Chondrocyte (in vitro differentiated cells): ENCODE results near the gene TIPARP. TPM values are rescaled to one million over a fixed set of nuclear protein-coding genes. Genes with fewer than 3 reads are reported as not detected.

ENCODE experiments used
- DNase-seq: peaks from one replicate; pipeline ENCODE4 v3.0.0; 2021; ENCODE audit warnings: mixed read lengths, low spot score
- H3K27ac Mint-ChIP-seq: one replicate; pipeline ENCODE4 v1.8.0; 2021; ENCODE audit warnings: mild to moderate bottlenecking, moderate library complexity, mixed read lengths; ENCODE audit not compliant: unreplicated experiment
- H3K27me3 Mint-ChIP-seq: 2 replicates; pipeline ENCODE4 v1.8.0; 2021; ENCODE audit warnings: low read depth, mixed read lengths
- H3K36me3 Mint-ChIP-seq: 2 replicates; pipeline ENCODE4 v1.8.0; 2021; ENCODE audit warnings: low read depth, mixed read lengths
- H3K4me1 Mint-ChIP-seq: 2 replicates; pipeline ENCODE4 v1.8.0; 2021; ENCODE audit warnings: low read depth, mild to moderate bottlenecking, mixed read lengths
- H3K4me3 Mint-ChIP-seq: one replicate; pipeline ENCODE4 v1.8.0; 2021; ENCODE audit warnings: mild to moderate bottlenecking, moderate library complexity, mixed read lengths; ENCODE audit not compliant: unreplicated experiment
- H3K9me3 Mint-ChIP-seq: 2 replicates; pipeline ENCODE4 v1.8.0; 2021; ENCODE audit warnings: low read depth, mixed read lengths
- CTCF ChIP-seq: fragments of 200-600 bp; sonication (generic); IDR thresholded peaks from 2 replicates; pipeline ENCODE4 v1.5.0; 2021; ENCODE audit warnings: antibody characterized with exemption, mild to moderate bottlenecking, moderate library complexity
- total RNA-seq: library from RNA; stranded (reverse); gene quantifications from 3 replicates; pipeline ENCODE4 v1.2.1, GENCODE V29; 2021

TIPARP gene
- total RNA-seq, 1 donor from 2014 or later = 65.3 TPM

- DNase-seq = no peak
- peaks cover 12% of the 10 kb centered on the region for H3K4me1 Mint-ChIP-seq
- H3K27me3 Mint-ChIP-seq = no peaks in the 10 kb centered on the region
- no peak for TF ChIP-seq CTCF
- H3K9me3 Mint-ChIP-seq = no peaks in the 10 kb centered on the region
- no peak overlapping the region for H3K4me3 Mint-ChIP-seq
- H3K36me3 Mint-ChIP-seq = no peaks in the 10 kb centered on the region
- no peak overlapping the region for H3K27ac Mint-ChIP-seq
Measured at GRCh38 chr3:156664831-156665178, 9.6 kb upstream of the TIPARP start.

DNA sequence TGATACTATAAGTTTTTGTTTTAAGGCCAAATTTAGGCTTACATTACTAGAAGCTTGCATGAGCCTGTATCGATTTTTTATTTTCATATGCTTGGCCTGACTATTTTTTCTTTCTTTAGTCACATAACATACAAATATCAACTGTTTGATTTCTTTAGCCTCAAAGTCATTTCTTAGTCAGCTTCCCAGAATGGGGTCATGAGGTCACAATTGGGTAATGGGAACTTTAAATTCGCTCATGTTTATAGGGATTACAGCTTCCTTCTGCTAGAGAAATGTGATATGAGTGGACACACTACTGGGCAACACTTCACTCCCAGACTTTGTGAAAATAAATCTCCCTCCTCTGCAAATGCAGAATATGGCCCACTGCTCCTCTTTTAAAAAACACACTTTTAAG is 9.1 kb upstream of the TIPARP start:
- H3K4me3 Mint-ChIP-seq = no peak overlapping the region
- peaks cover 12% of the 10 kb centered on the region for H3K4me1 Mint-ChIP-seq
- TF ChIP-seq CTCF = no peak
- no peaks in the 10 kb centered on the region for H3K36me3 Mint-ChIP-seq
- DNase-seq = no peak
- H3K27ac Mint-ChIP-seq = no peak overlapping the region
- H3K27me3 Mint-ChIP-seq = no peaks in the 10 kb centered on the region
- no peaks in the 10 kb centered on the region for H3K9me3 Mint-ChIP-seq

DNA sequence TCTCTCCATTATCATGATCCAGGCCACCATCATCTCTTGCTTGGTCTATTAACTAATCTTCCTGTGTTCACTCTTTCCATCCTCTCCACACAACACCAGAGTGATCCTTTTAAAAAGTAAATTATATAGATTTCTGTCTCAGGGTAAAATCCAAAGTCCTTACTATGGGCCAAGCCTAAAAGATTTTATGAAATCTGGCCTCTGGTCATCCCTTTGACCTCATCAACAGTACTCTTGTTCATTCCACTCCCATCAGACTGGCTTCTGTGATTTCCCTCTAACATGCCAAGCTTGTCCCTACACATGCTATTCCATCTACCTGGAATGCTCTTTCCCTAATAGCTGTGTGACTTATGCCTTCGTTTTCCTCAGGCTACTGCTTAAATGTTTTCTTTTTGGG is 8.3 kb upstream of the TIPARP start:
- no peaks in the 10 kb centered on the region for H3K27me3 Mint-ChIP-seq
- DNase-seq = no peak
- peaks cover 12% of the 10 kb centered on the region for H3K4me1 Mint-ChIP-seq
- no peaks in the 10 kb centered on the region for H3K9me3 Mint-ChIP-seq
- TF ChIP-seq CTCF = no peak
- no peak overlapping the region for H3K27ac Mint-ChIP-seq
- no peak overlapping the region for H3K4me3 Mint-ChIP-seq
- no peaks in the 10 kb centered on the region for H3K36me3 Mint-ChIP-seq

DNA sequence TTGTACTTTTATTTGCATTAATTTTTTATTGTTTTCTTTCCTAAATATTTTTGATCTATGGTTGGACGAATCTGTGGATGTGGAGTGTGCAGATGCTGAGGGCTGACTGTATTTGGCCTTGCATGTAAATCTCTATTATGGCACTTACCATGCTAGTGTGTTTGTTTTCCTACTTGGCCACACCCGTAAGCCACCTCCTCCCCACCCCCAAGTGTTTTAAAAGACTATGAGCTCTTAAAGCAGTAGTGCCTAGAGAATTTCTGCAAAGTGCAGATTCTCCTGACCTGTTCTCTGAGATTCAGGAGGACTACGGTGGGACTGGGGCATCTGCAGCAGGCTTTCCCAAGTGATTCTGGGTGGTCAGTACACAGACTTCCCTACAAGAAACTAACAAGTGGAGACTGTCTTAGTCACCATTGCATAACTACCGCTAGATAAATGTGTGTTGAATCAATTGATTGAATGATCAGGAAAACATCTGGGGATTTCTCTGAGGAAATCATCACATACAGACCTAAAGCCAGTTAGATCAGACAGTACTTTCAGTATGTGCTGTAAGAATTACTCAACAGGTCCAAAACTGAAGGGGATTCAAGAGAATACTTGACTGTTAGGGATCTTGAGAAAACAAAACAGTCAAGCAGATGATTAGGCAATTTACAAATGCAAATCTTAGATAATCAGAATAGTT is 6.2 kb upstream of the TIPARP start:
- no peak for TF ChIP-seq CTCF
- Mint-ChIP-seq H3K4me3 (no peak overlapping the region), H3K4me1 (peaks cover 12% of the 10 kb centered on the region), H3K9me3 (no peaks in the 10 kb centered on the region), H3K27me3 (no peaks in the 10 kb centered on the region), H3K27ac (no peak overlapping the region), H3K36me3 (no peaks in the 10 kb centered on the region)
- no peak for DNase-seq

DNA sequence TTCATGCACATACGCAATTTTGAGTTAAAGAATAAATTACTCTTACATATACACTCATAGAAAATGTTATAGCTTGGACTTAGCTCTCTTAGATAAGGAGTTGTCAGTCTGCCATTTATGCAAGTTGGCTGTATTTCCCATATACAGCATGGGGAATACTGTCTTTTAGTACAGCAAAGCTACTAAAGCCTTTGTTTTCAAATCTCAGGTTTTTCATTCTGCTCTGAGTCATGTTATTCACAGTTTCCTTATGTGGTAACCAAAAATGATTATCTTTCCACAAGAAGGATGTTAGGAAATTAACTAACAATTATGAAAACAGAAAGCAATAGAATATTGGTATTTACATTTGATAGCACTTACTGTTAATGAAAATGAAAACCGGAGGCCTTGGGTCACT is 4.3 kb upstream of the TIPARP start:
- TF ChIP-seq CTCF = no peak
- DNase-seq = no peak
- Mint-ChIP-seq H3K36me3 (no peaks in the 10 kb centered on the region), H3K4me3 (no peak overlapping the region), H3K27ac (no peak overlapping the region), H3K27me3 (no peaks in the 10 kb centered on the region), H3K9me3 (no peaks in the 10 kb centered on the region), H3K4me1 (peaks cover 13% of the 10 kb centered on the region)
